Body of pancreas (tissue), 4 donors: ENCODE measurements around the gene PAX8. TPM values are rescaled to one million over a fixed set of nuclear protein-coding genes. Genes with fewer than 3 reads are reported as not detected.

Source experiments
- ATAC-seq: fragments of 150-250 bp; one replicate; pipeline ENCODE4 v1.9.1; 2016
- DNase-seq, 4 donors: peaks; one replicate each; pipeline ENCODE4 v3.0.0-alpha.2; 2019
- H3K27ac ChIP-seq, 4 donors: fragments of 200-600 bp; sonication (generic); 1 replicate in 3 of 4; 2 replicates in 1 of 4; pipeline versions ENCODE4 v1.5.1 to v1.6.1; 2016 to 2019; ENCODE audit warnings: mild to moderate bottlenecking in 1 of 4, mixed read lengths in 1 of 4, moderate library complexity in 1 of 4
- H3K27me3 ChIP-seq, 2 donors: fragments of 200-600 bp; sonication (generic); one replicate each; pipeline ENCODE4 v1.6.0; 2016; ENCODE audit warnings: mild to moderate bottlenecking in 1 of 2
- H3K36me3 ChIP-seq, 2 donors: fragments of 200-600 bp; sonication (generic); replicated peaks in 1 of 2; 2 replicates each; pipeline ENCODE4 v1.5.1; 2016; ENCODE audit warnings: low read depth in 2 of 2; ENCODE audit not compliant: insufficient read depth in 1 of 2
- H3K4me1 ChIP-seq: fragments of 200-600 bp; sonication (generic); one replicate; pipeline ENCODE4 v1.6.0; 2016
- H3K4me3 ChIP-seq, 2 donors: fragments of 200-600 bp; sonication (generic); 1 replicate in 1 of 2; 2 replicates in 1 of 2; pipeline ENCODE4 v1.5.1; 2016 to 2019
- H3K9me3 ChIP-seq, 3 donors: fragments of 200-600 bp; sonication (generic); 1 replicate in 2 of 3; 2 replicates in 1 of 3; pipeline ENCODE4 v1.5.1; 2016
- CTCF ChIP-seq, 7 experiments: fragments of 450-650 bp in 4 of 7; fragments of 200-600 bp in 3 of 7; sonication (generic) in 3 of 7; IDR thresholded peaks; one replicate each; pipeline ENCODE4 v1.5.1; 2016 to 2019; ENCODE audit warnings: antibody characterized with exemption in 7 of 7
- POLR2A ChIP-seq, 3 donors: fragments of 450-650 bp; IDR thresholded peaks; one replicate each; pipeline ENCODE4 v1.6.1; 2016; ENCODE audit warnings: antibody characterized with exemption in 3 of 3, mild to moderate bottlenecking in 2 of 3
- WGBS, 2 donors: methylation state at CpG; one replicate each; pipeline ENCODE4 v1.1.5; 2017; 5-methylcytosine and 5-hydroxymethylcytosine counted together
- intact Hi-C: fragments of 100-400 bp; cut with DNase I; formaldehyde crosslinking; loops from one replicate; pipeline ENCODE4 v1.15.1; 2023
- total RNA-seq, 2 donors: library from RNA; depleted of rRNA; stranded (reverse); fragments of >200 nt; gene quantifications; one replicate each; pipeline ENCODE4 v1.1.0, GENCODE V29; 2016

PAX8 gene
- total RNA-seq, 2 donors from 2014 or later: 0.52 to 2.3 TPM

- TF ChIP-seq POLR2A (IDR thresholded peaks at IDR 0.05) (no peak), CTCF (IDR thresholded peaks at IDR 0.05) (no peak)
Measured at GRCh38 chr2:113220970-113221708, 57.6 kb downstream of the PAX8 start.

GRCh38 chr2:113219889-113220641, 58.7 kb downstream of the PAX8 start:
- no peak overlapping the region for H3K4me3 ChIP-seq
- WGBS, 2 donors: 64 to 86% methylated on average over 4 to 6 of the region's 6 CpGs
- peak; percentile 47 to 74 (median 64) for DNase-seq
- ATAC-seq: peak; percentile 37
- H3K9me3 ChIP-seq: no peaks in the 10 kb centered on the region
- intact Hi-C loops: no loop called here
- H3K27ac ChIP-seq: peak overlapping the region in 3 of 4 donors; percentile 77 to 89 (median 78)
- no peaks in the 10 kb centered on the region for H3K27me3 ChIP-seq
- H3K4me1 ChIP-seq: peaks cover 36% of the 10 kb centered on the region
- no peaks in the 10 kb centered on the region for H3K36me3 ChIP-seq
- no peak for TF ChIP-seq CTCF (IDR thresholded peaks at IDR 0.05)
- TF ChIP-seq POLR2A (IDR thresholded peaks at IDR 0.05): no peak

More at GRCh38 chr2:113220970-113221708, 57.6 kb downstream of the PAX8 start:
- DNase-seq: no peak
- no peaks in the 10 kb centered on the region for H3K36me3 ChIP-seq
- no peak for ATAC-seq
- intact Hi-C loops: no loop called here
- no peaks in the 10 kb centered on the region for H3K9me3 ChIP-seq
- H3K4me1 ChIP-seq: peaks cover 41% of the 10 kb centered on the region
- no peaks in the 10 kb centered on the region for H3K27me3 ChIP-seq
- no peak overlapping the region for H3K4me3 ChIP-seq
- H3K27ac ChIP-seq: no peak overlapping the region
- WGBS, 2 donors: 77 to 79% methylated on average over 6 of the region's 6 CpGs

- H3K4me1 ChIP-seq: peaks cover 35% of the 10 kb centered on the region
- no peaks in the 10 kb centered on the region for H3K27me3 ChIP-seq
- no peaks in the 10 kb centered on the region for H3K36me3 ChIP-seq
- ATAC-seq (no peak), DNase-seq (no peak)
- TF ChIP-seq CTCF (IDR thresholded peaks at IDR 0.05) (no peak), POLR2A (IDR thresholded peaks at IDR 0.05) (no peak)
- WGBS, 2 donors: 72 to 82% methylated on average over 5 of the region's 5 CpGs
- intact Hi-C loops: no loop called here
- peak overlapping the region in 3 of 4 donors; percentile 77 to 89 (median 78) for H3K27ac ChIP-seq
- no peak overlapping the region for H3K4me3 ChIP-seq
- no peaks in the 10 kb centered on the region for H3K9me3 ChIP-seq
Measured at GRCh38 chr2:113219525-113219888, 59.2 kb downstream of the PAX8 start.

GRCh38 chr2:113219092-113219441, 59.7 kb downstream of the PAX8 start:
- no peak for ATAC-seq
- TF ChIP-seq CTCF (IDR thresholded peaks at IDR 0.05) (no peak), POLR2A (IDR thresholded peaks at IDR 0.05) (no peak)
- Histone ChIP-seq H3K4me1 (peaks cover 35% of the 10 kb centered on the region), H3K36me3 (no peaks in the 10 kb centered on the region), H3K27me3 (no peaks in the 10 kb centered on the region), H3K27ac (peak overlapping the region; percentile 25 to 89 (median 78)), H3K9me3 (no peaks in the 10 kb centered on the region), H3K4me3 (no peak overlapping the region)
- DNase-seq: no peak
- intact Hi-C loops: no loop called here
- 90 to 100% methylated on average over 2 of the region's 2 CpGs for WGBS, 2 donors
